NCI-H69 (cell line): Measurements from ENCODE around the gene CACUL1.

Source experiments
- DNase-seq: peaks from one replicate; lab custom pipeline; 2025; lab: John Stamatoyannopoulos, UW

CACUL1 gene

DNA sequence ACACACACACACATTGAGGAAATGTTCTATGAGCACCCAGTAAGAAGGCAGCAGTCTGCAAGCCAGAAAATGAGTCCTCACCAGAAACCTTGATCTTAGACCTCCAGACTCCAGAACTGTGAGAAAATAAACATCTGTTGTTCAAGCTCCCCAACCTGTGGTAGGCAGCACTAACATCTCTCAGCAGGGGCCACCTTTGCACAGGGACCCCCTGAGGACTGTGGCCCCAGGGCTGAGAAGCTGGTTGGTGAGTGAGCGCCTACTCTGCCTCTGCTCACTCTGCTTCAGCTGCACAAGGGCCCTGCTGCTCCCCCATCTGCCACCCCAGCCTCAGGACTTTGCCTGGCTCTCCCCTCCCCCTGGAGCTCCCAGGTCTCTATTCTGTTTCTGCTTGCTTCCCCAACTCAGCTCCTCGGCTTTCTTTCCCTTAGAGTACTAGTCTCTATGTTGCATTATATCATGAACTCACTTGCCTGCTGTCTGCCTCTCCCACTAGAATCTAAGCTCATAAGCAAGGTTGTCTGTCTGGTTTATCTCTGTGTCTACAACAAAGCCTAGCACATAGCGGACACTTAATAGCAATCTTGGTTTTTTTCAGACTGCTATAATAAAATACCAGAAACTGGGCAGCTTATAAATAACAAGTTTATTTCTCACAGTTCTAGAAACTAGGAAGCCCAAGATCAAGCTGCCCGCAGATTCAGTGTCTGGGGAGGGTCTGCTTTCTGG, 118.9 kb downstream of the CACUL1 start:
- peak; percentile 4 for DNase-seq

DNA sequence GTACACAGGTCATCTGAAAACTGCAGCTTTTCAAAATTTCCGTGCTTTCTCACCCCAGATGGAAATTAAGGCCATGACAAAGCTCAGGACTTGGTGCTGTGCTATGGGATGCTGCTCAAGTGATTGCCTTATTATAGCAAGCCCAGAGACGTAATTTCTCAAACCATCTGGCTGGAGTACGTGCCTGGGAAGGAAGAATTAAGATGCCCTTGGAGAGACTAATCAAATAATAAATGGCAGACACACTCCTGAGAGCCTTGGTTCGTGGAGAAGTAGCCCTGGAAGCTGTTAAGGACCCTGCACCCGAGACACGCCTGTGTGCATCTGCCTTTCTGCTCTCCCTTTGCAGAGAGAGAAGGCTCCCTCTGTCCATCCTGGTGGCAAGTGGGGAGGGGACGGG, 121.0 kb downstream of the CACUL1 start:
- no peak for DNase-seq

DNA sequence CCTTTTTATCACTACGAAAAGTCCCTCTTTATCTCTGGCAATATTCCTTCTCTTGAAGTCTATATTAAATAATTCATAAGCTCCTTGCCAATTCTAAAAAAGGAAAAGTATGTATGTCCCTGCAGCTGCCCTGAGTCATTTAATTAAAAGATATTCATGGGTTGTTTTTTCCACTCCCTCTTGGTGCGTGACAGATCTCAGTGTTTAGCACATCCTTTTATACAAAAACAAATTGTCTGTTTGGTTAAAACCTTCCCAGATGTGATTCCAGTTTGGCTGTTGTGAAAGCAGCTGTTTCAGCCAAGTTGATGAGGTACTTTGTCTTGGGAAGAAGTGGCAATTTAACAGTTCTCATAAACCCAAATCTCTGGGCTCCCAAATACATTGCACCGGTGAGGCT, 125.6 kb downstream of the CACUL1 start:
- no peak for DNase-seq

DNA sequence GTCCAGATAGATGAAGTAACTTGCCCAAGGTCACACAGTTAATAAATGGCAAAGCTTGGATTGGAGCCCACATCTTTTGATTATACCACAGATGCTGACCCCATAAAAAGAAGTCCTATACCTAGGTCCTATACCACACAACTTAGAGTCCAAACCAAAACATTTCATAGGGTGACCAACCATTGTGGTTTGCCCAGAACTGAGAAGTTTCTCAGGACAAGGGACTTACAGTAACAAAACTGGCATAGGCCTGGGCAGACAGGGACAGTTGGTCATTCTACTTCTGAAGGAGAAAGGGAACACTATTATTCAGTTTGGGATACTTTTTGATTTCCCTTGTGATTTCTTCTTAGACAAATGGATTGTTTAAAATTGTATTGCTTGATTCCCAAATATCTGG, 126.4 kb downstream of the CACUL1 start:
- no peak for DNase-seq

DNA sequence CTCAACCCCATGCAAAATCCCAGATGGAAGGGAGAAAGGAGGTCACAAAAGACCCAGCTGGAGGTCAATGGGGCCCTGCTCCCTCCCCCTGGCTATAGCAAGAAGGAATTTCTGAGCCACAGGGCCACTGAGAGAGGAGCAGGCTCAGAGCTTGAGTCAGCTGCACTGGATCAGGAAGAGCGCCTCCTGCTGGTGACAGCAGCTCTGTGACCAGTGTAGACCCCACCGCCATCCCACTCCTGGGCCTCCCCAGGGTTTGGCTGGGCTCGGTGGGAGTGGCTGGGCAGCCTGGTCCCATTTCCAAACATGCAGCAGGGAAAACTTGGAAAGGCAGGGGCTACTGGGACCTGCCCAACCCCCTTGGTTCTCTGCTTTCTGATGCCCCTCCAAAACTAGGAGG, 127.8 kb downstream of the CACUL1 start:
- peak; percentile 2 for DNase-seq
